HEK293 (cell line): ENCODE results near the gene KCNAB1.

Experiments used
- BCL11A ChIP-seq: fragments of 450-650 bp; formaldehyde crosslinking; IDR thresholded peaks from 2 replicates; pipeline ENCODE4 v1.5.1; 2016; ENCODE audit warnings: low read depth, missing biosample characterization, missing genetic modification characterization
- BCL11B ChIP-seq: fragments of 450-650 bp; formaldehyde crosslinking; IDR thresholded peaks from 2 replicates; pipeline ENCODE4 v1.5.1; 2016; ENCODE audit warnings: low read depth, missing biosample characterization, missing genetic modification characterization
- GFI1B ChIP-seq: fragments of 450-650 bp; formaldehyde crosslinking; IDR thresholded peaks from 2 replicates; pipeline ENCODE4 v1.5.1; 2016; ENCODE audit warnings: missing biosample characterization, missing genetic modification characterization
- HIC1 ChIP-seq: fragments of 450-650 bp; formaldehyde crosslinking; IDR thresholded peaks from 2 replicates; pipeline ENCODE4 v1.5.1; 2016; ENCODE audit warnings: missing biosample characterization, missing genetic modification characterization
- HOXA7 ChIP-seq: sonication (generic); formaldehyde crosslinking; IDR thresholded peaks from 2 replicates; pipeline ENCODE4 v1.8.1; 2022; ENCODE audit warnings: missing genetic modification reagents, borderline replicate concordance
- KLF16 ChIP-seq: fragments of 450-650 bp; formaldehyde crosslinking; IDR thresholded peaks from 2 replicates; pipeline ENCODE4 v1.5.1; 2017; ENCODE audit warnings: missing biosample characterization, missing genetic modification characterization
- SP3 ChIP-seq: fragments of 450-650 bp; formaldehyde crosslinking; IDR thresholded peaks from 2 replicates; pipeline ENCODE4 v1.5.1; 2016; ENCODE audit warnings: missing biosample characterization, missing genetic modification characterization
- ZBTB10 ChIP-seq: fragments of 450-650 bp; formaldehyde crosslinking; IDR thresholded peaks from 2 replicates; pipeline ENCODE4 v1.5.1; 2016; ENCODE audit warnings: missing biosample characterization, missing genetic modification characterization
- ZBTB49 ChIP-seq: fragments of 450-650 bp; formaldehyde crosslinking; IDR thresholded peaks from 2 replicates; pipeline ENCODE4 v1.5.1; 2016; ENCODE audit warnings: missing biosample characterization, missing genetic modification characterization, low read depth
- ZBTB6 ChIP-seq: fragments of 450-650 bp; formaldehyde crosslinking; IDR thresholded peaks from 2 replicates; pipeline ENCODE4 v1.5.1; 2017; ENCODE audit warnings: missing biosample characterization, missing genetic modification characterization
- ZBTB7A ChIP-seq: fragments of 450-650 bp; formaldehyde crosslinking; IDR thresholded peaks from 2 replicates; pipeline ENCODE4 v1.5.1; 2016; ENCODE audit warnings: low read depth, missing biosample characterization, missing genetic modification characterization
- ZNF175 ChIP-seq: fragments of 450-650 bp; formaldehyde crosslinking; IDR thresholded peaks from 2 replicates; pipeline ENCODE4 v1.5.1; 2016; ENCODE audit warnings: missing biosample characterization, missing genetic modification characterization
- ZNF26 ChIP-seq: fragments of 450-650 bp; formaldehyde crosslinking; IDR thresholded peaks from 2 replicates; pipeline ENCODE4 v1.5.1; 2016; ENCODE audit warnings: missing biosample characterization, missing genetic modification characterization
- ZNF280D ChIP-seq: fragments of 450-650 bp; formaldehyde crosslinking; IDR thresholded peaks from 2 replicates; pipeline ENCODE4 v1.5.1; 2016; ENCODE audit warnings: missing biosample characterization, missing genetic modification characterization
- ZNF324 ChIP-seq: fragments of 450-650 bp; formaldehyde crosslinking; IDR thresholded peaks from 2 replicates; pipeline ENCODE4 v1.5.1; 2016; ENCODE audit warnings: missing biosample characterization, missing genetic modification characterization
- ZNF521 ChIP-seq: fragments of 450-650 bp; formaldehyde crosslinking; IDR thresholded peaks from 2 replicates; pipeline ENCODE4 v1.5.1; 2017; ENCODE audit warnings: missing biosample characterization, mild to moderate bottlenecking, missing genetic modification characterization
- ZNF626 ChIP-seq: fragments of 450-650 bp; sonication (Bioruptor Pico); formaldehyde crosslinking; IDR thresholded peaks from 2 replicates; pipeline ENCODE4 v1.5.1; 2018; ENCODE audit warnings: missing biosample characterization, missing genetic modification characterization, inconsistent platforms
- ZNF629 ChIP-seq: fragments of 450-650 bp; formaldehyde crosslinking; IDR thresholded peaks from 2 replicates; pipeline ENCODE4 v1.5.1; 2017; ENCODE audit warnings: missing biosample characterization, missing genetic modification characterization
- ZNF639 ChIP-seq: fragments of 450-650 bp; formaldehyde crosslinking; IDR thresholded peaks from 2 replicates; pipeline ENCODE4 v1.5.1; 2016; ENCODE audit warnings: missing biosample characterization, missing genetic modification characterization
- ZNF658 ChIP-seq: fragments of 450-650 bp; formaldehyde crosslinking; IDR thresholded peaks from 2 replicates; pipeline ENCODE4; 2016; ENCODE audit warnings: missing biosample characterization, missing genetic modification characterization
- ZNF747 ChIP-seq: fragments of 450-650 bp; formaldehyde crosslinking; IDR thresholded peaks from 2 replicates; pipeline ENCODE4 v1.5.1; 2016; ENCODE audit warnings: missing biosample characterization, missing genetic modification characterization
- ZNF785 ChIP-seq: fragments of 450-650 bp; formaldehyde crosslinking; IDR thresholded peaks from 2 replicates; pipeline ENCODE4 v1.5.1; 2016; ENCODE audit warnings: missing biosample characterization, missing genetic modification characterization
- ZSCAN18 ChIP-seq: fragments of 450-650 bp; formaldehyde crosslinking; IDR thresholded peaks from 2 replicates; pipeline ENCODE4 v1.5.1; 2016; ENCODE audit warnings: missing biosample characterization, missing genetic modification characterization

KCNAB1 gene

GRCh38 chr3:156554842-156555687, 434.7 kb downstream of the KCNAB1 start, which contains the start of gene SSR3 (continued):
- TF ChIP-seq ZNF26 (no peak), HIC1 (tag by site-specific recombination) (no peak), ZBTB6 (no peak), ZNF280D (tag by site-specific recombination) (no peak), ZNF658 (tag by site-specific recombination) (no peak), GFI1B (tag by site-specific recombination) (no peak), KLF16 (tag by site-specific recombination) (0 out of 2 replicates have a peak, but pooled peaks have one; percentile 27), BCL11A (tag by site-specific recombination) (no peak), ZBTB7A (tag by site-specific recombination) (no peak), ZNF747 (tag by site-specific recombination) (no peak), ZNF521 (tag by site-specific recombination) (no peak), HOXA7 (no peak), ZNF626 (tag by site-specific recombination) (no peak), ZBTB49 (tag by site-specific recombination) (no peak), BCL11B (no peak), ZNF629 (tag by site-specific recombination) (no peak; the same call in 1 of the 2 replicates), ZNF639 (tag by site-specific recombination) (no peak), ZNF324 (tag by site-specific recombination) (no peak), ZBTB10 (tag by site-specific recombination) (no peak), ZNF785 (tag by site-specific recombination) (no peak), SP3 (tag by site-specific recombination) (peak; percentile 93), ZSCAN18 (tag by site-specific recombination) (no peak), ZNF175 (tag by site-specific recombination) (no peak)
